Stimulated activated CD8-positive, alpha-beta memory T cell treated with anti-CD3 and anti-CD28 coated beads, Interleukin-4, amount 100 ng/mL, for 1 hour (primary cell): ENCODE data around the gene ECSIT.
"Not testable (repeated sequence)": the region's sequence is repeated elsewhere in the genome, so short reads cannot be mapped to it uniquely, and the experiment has no call there.

Experiments used
- DNase-seq, 2 donors: peaks; one replicate each; pipeline ENCODE4 v3.0.0-alpha.2; 2020; ENCODE audit warnings: low read depth in 2 of 2, low spot score in 1 of 2

Gene ECSIT

DNA sequence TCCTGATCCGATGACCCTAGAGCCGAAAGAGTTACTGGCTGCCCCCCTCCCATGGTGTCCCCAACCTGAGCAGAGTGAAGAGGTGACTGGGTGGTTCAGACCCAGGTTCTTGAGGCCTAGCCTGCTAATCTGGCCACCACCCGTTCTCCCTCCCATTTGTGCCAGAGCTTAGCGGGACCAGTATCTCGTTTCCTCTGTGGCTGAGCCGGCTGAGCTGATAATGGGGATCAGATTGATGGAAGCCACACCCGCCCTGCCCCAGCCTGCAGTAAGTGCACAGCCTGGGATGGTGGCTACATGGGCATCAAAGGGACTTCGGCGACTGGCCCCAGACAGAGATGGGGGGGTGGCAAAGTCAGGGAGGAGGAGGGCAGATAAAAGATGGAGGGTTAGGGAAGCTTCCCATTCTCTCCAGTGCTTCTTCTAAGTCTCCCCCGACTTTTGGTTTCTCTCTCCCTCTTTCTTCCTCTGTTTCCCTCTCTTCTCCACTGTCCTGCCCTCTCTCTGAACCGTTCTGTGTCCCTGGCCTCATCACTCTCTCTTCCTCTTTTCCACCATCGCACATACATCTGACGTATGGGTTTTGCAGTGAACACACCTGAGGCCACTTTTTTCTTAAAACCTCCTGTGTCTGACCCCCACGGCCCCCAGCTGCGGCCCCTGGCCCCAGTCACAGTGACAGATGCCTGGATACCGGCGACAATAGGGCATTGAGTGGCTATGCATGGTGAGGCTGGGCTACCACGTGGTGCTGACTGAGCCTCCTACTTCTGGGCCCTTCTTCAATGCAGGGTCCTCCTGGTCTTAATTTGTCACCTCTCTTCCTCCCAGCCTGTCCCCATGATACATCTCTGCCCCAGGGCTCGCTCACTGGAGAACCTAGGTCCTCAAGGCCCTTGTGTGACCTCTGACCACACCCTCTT lies 50.5 kb downstream of the ECSIT start:
- no peak for DNase-seq

DNA sequence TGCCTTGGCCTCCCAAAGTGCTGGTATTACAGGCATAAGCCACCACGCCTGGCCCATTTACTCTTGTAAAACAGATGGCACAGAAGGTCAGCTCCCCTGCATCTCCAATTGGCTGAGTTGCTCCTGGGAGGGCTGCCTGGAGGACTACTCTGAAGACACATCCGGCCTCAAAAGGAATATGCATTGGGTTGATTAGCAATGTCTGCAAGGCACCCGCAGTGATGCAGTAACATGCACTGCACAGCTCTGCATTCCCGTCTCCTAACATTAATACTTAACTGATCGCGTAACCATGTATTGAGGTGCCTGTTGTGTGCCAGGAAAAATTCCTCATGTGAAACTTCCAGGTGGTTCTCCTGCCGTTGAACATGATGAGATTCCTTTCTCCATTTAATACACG lies 53.1 kb downstream of the ECSIT start:
- DNase-seq, result no peak

- not testable (repeated sequence) for DNase-seq
Measured at GRCh38 chr19:11475343-11475742, 53.6 kb downstream of the ECSIT start.

DNA sequence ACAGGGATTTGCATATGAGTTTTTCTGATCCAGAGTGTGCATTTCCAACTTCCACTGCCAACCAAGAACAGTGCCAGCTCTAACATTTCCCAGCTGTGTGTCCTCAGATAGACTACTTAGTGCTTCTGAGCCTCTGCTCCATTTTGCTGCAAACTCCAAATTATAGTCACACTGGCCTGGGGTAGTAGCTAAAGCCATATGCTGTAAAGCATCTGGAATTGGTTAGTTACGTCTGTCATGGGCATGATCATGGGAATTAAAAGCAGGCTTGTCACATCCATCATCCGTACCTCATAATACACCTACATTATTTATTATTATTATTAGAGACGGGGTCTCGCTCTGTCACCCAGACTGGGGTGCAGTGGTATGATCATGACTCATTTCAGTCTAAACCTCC lies 55.2 kb downstream of the ECSIT start:
- no peak for DNase-seq

- not testable (repeated sequence) for DNase-seq
Measured at GRCh38 chr19:11468266-11468845, 60.6 kb downstream of the ECSIT start.

DNA sequence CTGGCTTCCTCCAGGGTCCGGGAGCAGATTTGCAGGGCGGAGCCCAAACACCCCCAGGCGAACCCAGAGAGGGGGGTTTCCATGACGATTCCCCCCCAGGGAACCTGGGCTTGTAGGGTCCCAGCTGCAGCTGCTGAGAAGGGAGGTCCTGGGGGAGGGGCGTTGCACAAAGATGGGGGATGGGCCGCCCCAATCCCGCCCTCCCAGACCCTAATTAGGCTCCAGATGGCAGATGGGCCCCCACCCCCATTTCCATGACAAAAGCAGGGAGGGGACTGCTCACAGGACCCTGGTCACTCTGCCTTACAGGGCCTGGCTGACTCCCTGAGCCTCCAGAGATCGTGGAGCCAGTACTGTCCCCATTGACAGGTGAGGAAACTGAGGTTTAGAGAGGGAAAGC lies 63.3 kb downstream of the ECSIT start:
- no peak for DNase-seq

DNA sequence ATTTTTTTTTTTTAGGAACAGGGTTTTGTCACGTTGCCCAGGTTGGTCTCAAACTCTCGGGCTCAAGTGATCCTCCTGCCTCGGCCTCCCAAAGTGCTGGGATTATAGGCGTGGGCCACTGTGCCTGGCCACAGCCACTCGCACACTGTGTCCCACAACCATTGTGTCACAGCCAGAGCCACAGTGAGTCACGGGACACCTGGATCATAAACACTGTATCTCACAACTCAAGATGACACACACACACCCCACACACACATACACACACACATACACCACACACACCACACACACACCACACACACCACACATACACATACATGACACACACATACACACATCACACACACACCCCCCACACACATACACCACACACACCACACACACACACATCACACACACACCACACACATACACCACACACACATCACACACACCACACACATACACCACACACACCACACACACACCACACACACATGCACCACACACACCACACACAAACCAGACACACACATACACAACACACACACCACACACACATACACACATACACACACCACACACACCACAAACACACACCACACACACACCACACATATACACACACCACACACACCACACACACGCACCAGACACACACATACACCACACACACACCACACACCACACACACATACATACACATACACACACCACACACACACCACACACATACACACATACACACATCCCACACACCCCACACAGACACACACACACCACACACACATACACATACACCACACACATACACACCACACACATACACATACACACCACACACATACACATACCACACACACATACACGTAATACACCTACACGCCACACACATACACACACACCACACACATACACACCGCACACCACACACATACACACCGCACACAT lies 64.3 kb downstream of the ECSIT start:
- DNase-seq, result no peak

GRCh38 chr19:11463391-11463790 lies 65.5 kb downstream of the ECSIT start:
- DNase-seq, result no peak

DNA sequence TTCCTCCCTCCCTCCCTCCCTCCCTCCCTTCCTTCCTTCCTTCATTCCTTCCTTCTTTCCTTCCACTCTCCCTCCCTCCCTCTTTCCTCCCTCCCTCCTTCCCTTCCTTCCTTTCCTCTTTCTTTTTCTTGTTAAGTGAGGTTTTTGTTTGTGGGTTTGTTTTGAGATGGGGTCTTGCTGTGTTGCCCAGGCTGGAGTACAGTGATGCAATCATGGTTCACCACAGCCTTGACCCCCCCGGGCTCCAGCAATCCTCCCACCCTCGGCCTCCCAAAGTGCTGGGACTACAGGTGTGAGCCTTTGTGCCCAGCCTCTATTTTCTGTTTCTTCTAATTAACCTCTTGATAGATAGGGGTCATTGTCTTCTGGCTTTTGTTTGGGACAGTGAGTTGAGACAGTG lies 67.5 kb downstream of the ECSIT start:
- DNase-seq, result no peak

DNA sequence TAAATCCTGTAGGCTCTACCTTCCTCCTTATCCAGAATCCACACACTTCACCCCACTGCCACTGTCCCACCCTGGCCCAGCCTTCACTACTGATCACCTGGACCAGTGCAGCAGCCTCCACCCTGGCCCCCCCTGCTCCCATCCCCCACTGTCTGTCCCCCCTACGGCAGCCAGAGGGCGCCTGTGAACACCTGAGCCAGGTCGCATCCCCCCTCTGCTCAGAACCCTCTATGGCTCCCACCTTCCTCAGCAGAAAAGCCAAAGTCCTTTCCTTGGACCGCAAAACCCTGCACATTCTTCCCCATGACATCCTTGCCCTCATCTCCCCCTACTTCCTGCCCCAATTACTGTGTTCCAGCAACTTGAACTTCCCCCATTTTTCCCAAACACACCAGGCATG lies 68.7 kb downstream of the ECSIT start:
- no peak for DNase-seq

DNA sequence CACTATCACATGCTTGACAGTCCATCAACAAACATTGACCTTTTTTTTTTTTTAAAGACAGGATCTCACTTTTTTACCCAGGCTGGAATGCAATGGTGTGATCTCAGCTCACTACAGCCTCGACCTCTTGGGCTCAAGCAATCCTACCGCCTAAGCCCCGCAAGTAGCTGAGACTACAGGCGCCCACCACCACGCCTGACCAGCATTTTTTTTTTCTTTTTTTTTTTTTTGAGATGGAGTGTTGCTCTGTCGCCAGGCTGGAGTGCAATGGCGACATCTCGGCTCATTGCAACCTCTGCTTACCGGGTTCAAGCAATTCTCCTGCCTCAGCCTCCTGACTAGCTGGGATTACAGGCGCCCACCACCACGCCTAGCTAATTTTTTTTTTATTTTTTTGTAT lies 70.0 kb downstream of the ECSIT start:
- DNase-seq, result not testable (repeated sequence)

DNA sequence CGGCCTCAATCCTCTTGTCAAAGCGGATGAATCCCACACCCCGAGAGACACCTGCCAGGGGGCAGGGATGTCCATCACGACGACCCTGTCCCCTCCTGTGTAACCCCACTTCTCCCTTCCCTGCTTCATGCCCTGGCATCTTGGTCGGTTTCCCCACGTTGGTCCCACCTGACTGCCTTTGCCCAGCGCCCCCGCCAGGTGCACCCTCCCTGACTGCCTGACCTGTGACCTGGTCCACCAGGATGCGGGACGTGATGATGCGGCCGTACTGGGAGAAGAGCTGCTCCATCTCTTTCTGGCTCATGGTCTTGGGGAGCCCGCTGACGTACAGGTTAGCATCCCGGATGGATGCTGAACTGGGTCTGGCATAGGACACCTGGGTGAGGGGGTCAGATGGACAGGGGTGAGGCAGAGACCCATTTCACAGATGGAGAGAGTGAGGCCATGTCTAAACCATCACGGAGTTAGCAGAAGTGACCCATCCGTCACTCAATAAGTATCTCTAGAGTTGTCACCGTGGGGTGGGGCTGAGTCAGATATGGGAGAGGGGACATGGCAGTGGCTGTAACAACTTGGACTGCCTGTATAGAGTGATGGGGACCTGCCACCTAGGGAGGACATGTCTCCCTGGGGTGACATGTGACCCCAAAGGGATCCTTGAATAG lies 70.6 kb downstream of the ECSIT start:
- no peak for DNase-seq

- no peak for DNase-seq
Measured at GRCh38 chr19:11457831-11458230, 71.1 kb downstream of the ECSIT start.

- DNase-seq, result no peak
Measured at GRCh38 chr19:11457115-11457514, 71.8 kb downstream of the ECSIT start.

GRCh38 chr19:11456659-11457058 lies 72.3 kb downstream of the ECSIT start:
- no peak for DNase-seq
